K562 (cell line): Measurements from ENCODE around the gene ADAT3. TPM values are rescaled to one million over a fixed set of nuclear protein-coding genes. Genes with fewer than 3 reads are reported as not detected.

Experiments used
- CBX1 ChIP-seq: sonication (generic); IDR thresholded peaks from 2 replicates; pipeline ENCODE4 v1.6.1; 2016; ENCODE audit warnings: antibody characterized with exemption, low read depth, mild to moderate bottlenecking
- ELF4 ChIP-seq: fragments of 450-650 bp; formaldehyde crosslinking; IDR thresholded peaks from 2 replicates; pipeline ENCODE4 v1.4.0; 2022; ENCODE audit warnings: missing genetic modification characterization
- GABPA ChIP-seq: fragments of 200-800 bp; sonication (Bioruptor generic); conservative IDR thresholded peaks from 2 replicates; pipeline ENCODE4 v1.6.1; 2016; ENCODE audit warnings: low read depth, missing genetic modification characterization, missing compliant biosample characterization
- HDAC2 ChIP-seq: fragments of 450-650 bp; IDR thresholded peaks from 2 replicates; pipeline ENCODE4 v1.6.1; 2016; ENCODE audit warnings: mild to moderate bottlenecking
- LARP7 ChIP-seq: fragments of 450-650 bp; IDR thresholded peaks from 2 replicates; pipeline ENCODE4 v1.6.1; 2016
- MBD2 ChIP-seq: sonication (generic); IDR thresholded peaks from 2 replicates; pipeline ENCODE4 v1.6.1; 2016; ENCODE audit warnings: low read depth, borderline replicate concordance
- MTA3 ChIP-seq: fragments of 450-650 bp; formaldehyde crosslinking; IDR thresholded peaks from 2 replicates; pipeline ENCODE4 v1.6.1; 2017; ENCODE audit warnings: mild to moderate bottlenecking, borderline replicate concordance
- NR1H2 ChIP-seq: sonication (generic); formaldehyde crosslinking; IDR thresholded peaks from 2 replicates; pipeline ENCODE4 v1.4.0; 2020; ENCODE audit warnings: mild to moderate bottlenecking, missing genetic modification reagents
- SMAD3 ChIP-seq: fragments of 450-650 bp; formaldehyde crosslinking; conservative IDR thresholded peaks from 2 replicates; pipeline ENCODE4 v1.4.0; 2020; ENCODE audit warnings: mild to moderate bottlenecking
- ZNF282 ChIP-seq: sonication (generic); formaldehyde crosslinking; IDR thresholded peaks from 2 replicates; pipeline ENCODE4 v1.8.1; 2023; ENCODE audit warnings: missing genetic modification reagents
- ZNF561 ChIP-seq: fragments of 450-650 bp; formaldehyde crosslinking; conservative IDR thresholded peaks from 2 replicates; pipeline ENCODE4 v1.4.0; 2020; ENCODE audit warnings: mild to moderate bottlenecking, moderate library complexity
- ZNF584 ChIP-seq: fragments of 200-800 bp; sonication (Bioruptor generic); IDR thresholded peaks from 2 replicates; pipeline ENCODE4 v1.6.1; 2016; ENCODE audit warnings: low read depth, mild to moderate bottlenecking, missing genetic modification characterization, missing compliant biosample characterization
- ZNF707 ChIP-seq: fragments of 250-450 bp; sonication (Bioruptor Pico); conservative IDR thresholded peaks from 2 replicates; pipeline ENCODE4 v1.8.0; 2022; ENCODE audit warnings: inconsistent platforms, mild to moderate bottlenecking, moderate library complexity
- polyA plus RNA-seq, 8 experiments: library from polyadenylated mRNA; depleted of rRNA in 4 of 8; stranded (reverse) in 5 of 8; unstranded in 3 of 8; fragments of >200 nt; fragmentation: Nextera tagmentation in 2 of 8; fragmentation: Illumina TruSeq in 1 of 8; extraction: Ambion mirVana in 2 of 8; extraction: Trizol in 1 of 8; gene quantifications; 2 replicates each; pipeline versions ENCODE4 v1.2.1 to v1.2.3, GENCODE V29; 2011 to 2014; ENCODE audit warnings: inconsistent platforms in 1 of 8, missing spikeins in 1 of 8
- total RNA-seq, 7 experiments: library from RNA; depleted of rRNA in 6 of 7; stranded (reverse); fragments of >200 nt in 6 of 7; fragmentation: Illumina TruSeq in 2 of 7; extraction: Trizol in 2 of 7; gene quantifications; 2 replicates each; pipeline versions ENCODE4 v1.2.1 to v1.2.3, GENCODE V29; 2011 to 2021; ENCODE audit warnings: low replicate concordance in 1 of 7
- TF ChIP-seq, protein P1 (sequence below): sonication (generic); formaldehyde crosslinking; IDR thresholded peaks from 2 replicates; pipeline ENCODE4 v1.8.0; 2022; ENCODE audit warnings: mild to moderate bottlenecking, missing genetic modification reagents
- TF ChIP-seq, protein P2 (sequence below): sonication (generic); formaldehyde crosslinking; IDR thresholded peaks from 2 replicates; pipeline ENCODE4 v1.9.0; 2022; ENCODE audit warnings: mild to moderate bottlenecking, missing genetic modification reagents
- TF ChIP-seq, protein P3 (sequence below): sonication (generic); formaldehyde crosslinking; IDR thresholded peaks from 2 replicates; pipeline ENCODE4 v1.8.1; 2022; ENCODE audit warnings: missing genetic modification reagents
- TF ChIP-seq, protein P4 (sequence below): fragments of 250-450 bp; sonication (Bioruptor Pico); IDR thresholded peaks from 2 replicates; pipeline ENCODE4 v1.4.0; 2020
- TF ChIP-seq, protein P5 (sequence below): fragments of 450-650 bp; conservative IDR thresholded peaks from 2 replicates; pipeline ENCODE4 v1.6.1; 2016; ENCODE audit warnings: missing genetic modification characterization, low read depth, mild to moderate bottlenecking, missing compliant biosample characterization, moderate library complexity

ADAT3 gene
- total and polyA plus RNA-seq, 9 of the 15 experiments (the other 6 are each of a cell fraction or from before 2014, with no cell fraction given) = 0.67 to 15.6 (median 7.8) TPM; not detected in 4

DNA sequence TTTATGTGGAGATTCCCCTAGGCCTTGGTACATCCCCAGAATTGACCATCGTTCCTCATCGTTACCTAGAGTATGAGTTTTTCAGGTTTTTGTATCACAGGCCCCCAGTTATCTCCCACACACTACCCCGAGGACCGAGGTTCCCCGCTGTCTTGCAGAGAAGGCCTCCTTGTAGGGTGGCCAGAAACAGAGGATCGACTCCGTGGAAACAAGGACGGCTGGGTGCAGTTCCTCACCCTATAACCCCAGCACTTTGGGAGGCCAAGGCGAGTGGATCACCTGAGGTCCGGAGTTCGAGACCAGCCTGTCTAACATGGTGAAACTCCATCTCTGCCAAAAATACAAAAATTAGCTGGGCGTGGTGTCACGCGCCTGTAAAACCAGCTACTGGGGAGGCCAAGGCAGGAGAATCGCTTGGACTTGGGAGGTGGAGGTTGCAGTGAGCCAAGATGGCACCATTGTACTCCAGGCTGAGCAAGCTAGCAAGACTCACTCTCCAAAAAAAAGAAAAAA is 720 bp downstream of the ADAT3 start (continued):
- TF ChIP-seq GABPA (tag) (peak; percentile 53), ZNF707 (CRISPR knock-in tag) (0 out of 2 replicates have a peak, but pooled peaks have one; percentile 62), CBX1 (no peak), NR1H2 (CRISPR knock-in tag) (0 out of 2 replicates have a peak, but pooled peaks have one; percentile 38), MTA3 (0 out of 2 replicates have a peak, but pooled peaks have one; percentile 56), SMAD3 (CRISPR knock-in tag) (0 out of 2 replicates have a peak, but pooled peaks have one; percentile 43), ZNF282 (peak; percentile 85; the same call in 1 of the 2 replicates), LARP7 (peak; percentile 31; the same call in 1 of the 2 replicates), ZNF561 (CRISPR knock-in tag) (0 out of 2 replicates have a peak, but pooled peaks have one; percentile 50), ZNF584 (0 out of 2 replicates have a peak, but pooled peaks have one; percentile 0), HDAC2 (peak; percentile 6), ELF4 (CRISPR knock-in tag) (peak; percentile 69; the same call in 1 of the 2 replicates), MBD2 (0 out of 2 replicates have a peak, but pooled peaks have one; percentile 6)
- TF ChIP-seq, protein P1, sequence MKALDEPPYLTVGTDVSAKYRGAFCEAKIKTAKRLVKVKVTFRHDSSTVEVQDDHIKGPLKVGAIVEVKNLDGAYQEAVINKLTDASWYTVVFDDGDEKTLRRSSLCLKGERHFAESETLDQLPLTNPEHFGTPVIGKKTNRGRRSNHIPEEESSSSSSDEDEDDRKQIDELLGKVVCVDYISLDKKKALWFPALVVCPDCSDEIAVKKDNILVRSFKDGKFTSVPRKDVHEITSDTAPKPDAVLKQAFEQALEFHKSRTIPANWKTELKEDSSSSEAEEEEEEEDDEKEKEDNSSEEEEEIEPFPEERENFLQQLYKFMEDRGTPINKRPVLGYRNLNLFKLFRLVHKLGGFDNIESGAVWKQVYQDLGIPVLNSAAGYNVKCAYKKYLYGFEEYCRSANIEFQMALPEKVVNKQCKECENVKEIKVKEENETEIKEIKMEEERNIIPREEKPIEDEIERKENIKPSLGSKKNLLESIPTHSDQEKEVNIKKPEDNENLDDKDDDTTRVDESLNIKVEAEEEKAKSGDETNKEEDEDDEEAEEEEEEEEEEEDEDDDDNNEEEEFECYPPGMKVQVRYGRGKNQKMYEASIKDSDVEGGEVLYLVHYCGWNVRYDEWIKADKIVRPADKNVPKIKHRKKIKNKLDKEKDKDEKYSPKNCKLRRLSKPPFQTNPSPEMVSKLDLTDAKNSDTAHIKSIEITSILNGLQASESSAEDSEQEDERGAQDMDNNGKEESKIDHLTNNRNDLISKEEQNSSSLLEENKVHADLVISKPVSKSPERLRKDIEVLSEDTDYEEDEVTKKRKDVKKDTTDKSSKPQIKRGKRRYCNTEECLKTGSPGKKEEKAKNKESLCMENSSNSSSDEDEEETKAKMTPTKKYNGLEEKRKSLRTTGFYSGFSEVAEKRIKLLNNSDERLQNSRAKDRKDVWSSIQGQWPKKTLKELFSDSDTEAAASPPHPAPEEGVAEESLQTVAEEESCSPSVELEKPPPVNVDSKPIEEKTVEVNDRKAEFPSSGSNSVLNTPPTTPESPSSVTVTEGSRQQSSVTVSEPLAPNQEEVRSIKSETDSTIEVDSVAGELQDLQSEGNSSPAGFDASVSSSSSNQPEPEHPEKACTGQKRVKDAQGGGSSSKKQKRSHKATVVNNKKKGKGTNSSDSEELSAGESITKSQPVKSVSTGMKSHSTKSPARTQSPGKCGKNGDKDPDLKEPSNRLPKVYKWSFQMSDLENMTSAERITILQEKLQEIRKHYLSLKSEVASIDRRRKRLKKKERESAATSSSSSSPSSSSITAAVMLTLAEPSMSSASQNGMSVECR = 0 out of 2 replicates have a peak, but pooled peaks have one; percentile 4
- TF ChIP-seq, protein P2, sequence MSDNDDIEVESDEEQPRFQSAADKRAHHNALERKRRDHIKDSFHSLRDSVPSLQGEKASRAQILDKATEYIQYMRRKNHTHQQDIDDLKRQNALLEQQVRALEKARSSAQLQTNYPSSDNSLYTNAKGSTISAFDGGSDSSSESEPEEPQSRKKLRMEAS (CRISPR knock-in tag) = peak; percentile 19; the same call in 1 of the 2 replicates
- TF ChIP-seq, protein P3, sequence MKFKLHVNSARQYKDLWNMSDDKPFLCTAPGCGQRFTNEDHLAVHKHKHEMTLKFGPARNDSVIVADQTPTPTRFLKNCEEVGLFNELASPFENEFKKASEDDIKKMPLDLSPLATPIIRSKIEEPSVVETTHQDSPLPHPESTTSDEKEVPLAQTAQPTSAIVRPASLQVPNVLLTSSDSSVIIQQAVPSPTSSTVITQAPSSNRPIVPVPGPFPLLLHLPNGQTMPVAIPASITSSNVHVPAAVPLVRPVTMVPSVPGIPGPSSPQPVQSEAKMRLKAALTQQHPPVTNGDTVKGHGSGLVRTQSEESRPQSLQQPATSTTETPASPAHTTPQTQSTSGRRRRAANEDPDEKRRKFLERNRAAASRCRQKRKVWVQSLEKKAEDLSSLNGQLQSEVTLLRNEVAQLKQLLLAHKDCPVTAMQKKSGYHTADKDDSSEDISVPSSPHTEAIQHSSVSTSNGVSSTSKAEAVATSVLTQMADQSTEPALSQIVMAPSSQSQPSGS (CRISPR knock-in tag) = 0 out of 2 replicates have a peak, but pooled peaks have one; percentile 47
- TF ChIP-seq, protein P4, sequence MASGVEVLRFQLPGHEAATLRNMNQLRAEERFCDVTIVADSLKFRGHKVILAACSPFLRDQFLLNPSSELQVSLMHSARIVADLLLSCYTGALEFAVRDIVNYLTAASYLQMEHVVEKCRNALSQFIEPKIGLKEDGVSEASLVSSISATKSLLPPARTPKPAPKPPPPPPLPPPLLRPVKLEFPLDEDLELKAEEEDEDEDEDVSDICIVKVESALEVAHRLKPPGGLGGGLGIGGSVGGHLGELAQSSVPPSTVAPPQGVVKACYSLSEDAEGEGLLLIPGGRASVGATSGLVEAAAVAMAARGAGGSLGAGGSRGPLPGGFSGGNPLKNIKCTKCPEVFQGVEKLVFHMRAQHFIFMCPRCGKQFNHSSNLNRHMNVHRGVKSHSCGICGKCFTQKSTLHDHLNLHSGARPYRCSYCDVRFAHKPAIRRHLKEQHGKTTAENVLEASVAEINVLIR (CRISPR knock-in tag) = 0 out of 2 replicates have a peak, but pooled peaks have one; percentile 26
- TF ChIP-seq, protein P5, sequence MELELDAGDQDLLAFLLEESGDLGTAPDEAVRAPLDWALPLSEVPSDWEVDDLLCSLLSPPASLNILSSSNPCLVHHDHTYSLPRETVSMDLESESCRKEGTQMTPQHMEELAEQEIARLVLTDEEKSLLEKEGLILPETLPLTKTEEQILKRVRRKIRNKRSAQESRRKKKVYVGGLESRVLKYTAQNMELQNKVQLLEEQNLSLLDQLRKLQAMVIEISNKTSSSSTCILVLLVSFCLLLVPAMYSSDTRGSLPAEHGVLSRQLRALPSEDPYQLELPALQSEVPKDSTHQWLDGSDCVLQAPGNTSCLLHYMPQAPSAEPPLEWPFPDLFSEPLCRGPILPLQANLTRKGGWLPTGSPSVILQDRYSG (tag) = peak; percentile 50; the same call in 1 of the 2 replicates
